DOHH2 (cell line): Measurements from ENCODE around the gene PDE4D.

Experiments
- CTCF ChIP-seq: fragments of 200-600 bp; sonication (generic); IDR thresholded peaks from one replicate; pipeline ENCODE4 v1.5.1; 2014; ENCODE audit warnings: antibody characterized with exemption, mild to moderate bottlenecking, low read depth, low read length; ENCODE audit not compliant: poor library complexity, severe bottlenecking
- EZH2phosphoT487 ChIP-seq: fragments of 200-600 bp; sonication (generic); IDR thresholded peaks from 2 replicates; pipeline ENCODE4 v1.6.1; 2017; ENCODE audit warnings: borderline replicate concordance, mild to moderate bottlenecking, antibody characterized with exemption, low read length, moderate library complexity, mixed read lengths

GRCh38 chr5:59500014-59500413, 393.5 kb downstream of the PDE4D start:
- TF ChIP-seq EZH2phosphoT487 (no peak), CTCF (no peak)
